Activated CD8-positive, alpha-beta T cell treated with anti-CD3 and anti-CD28 coated beads for 36 hours (primary cell): ENCODE measurements around the gene SLC22A6. TPM values are rescaled to one million over a fixed set of nuclear protein-coding genes. Genes with fewer than 3 reads are reported as not detected.

Experiments
- ATAC-seq: fragments of 200-7000 bp; cut with Tn5 transposase; one replicate; pipeline ENCODE4 v1.10.0; 2021; ENCODE audit warnings: mild to moderate bottlenecking, moderate library complexity
- CTCF ChIA-PET: fragments of 350-600 bp; sonication (Branson Sonifier 250); formaldehyde crosslinking; loops from one replicate; lab custom pipeline; 2021; ENCODE audit warnings: antibody characterized with exemption; lab: Charles Lee
- POLR2A ChIA-PET: fragments of 350-600 bp; sonication (Branson Sonifier 250); formaldehyde crosslinking; loops from one replicate; lab custom pipeline; 2021; ENCODE audit warnings: antibody characterized with exemption; lab: Charles Lee
- DNase-seq: peaks from one replicate; pipeline ENCODE4 v3.0.0-alpha.2; 2020
- H3K27ac Mint-ChIP-seq: one replicate; pipeline ENCODE4 v1.8.0; 2021; ENCODE audit warnings: mild to moderate bottlenecking, mixed read lengths
- H3K27me3 Mint-ChIP-seq: one replicate; pipeline ENCODE4 v1.8.0; 2021; ENCODE audit warnings: mixed read lengths
- H3K36me3 Mint-ChIP-seq: one replicate; pipeline ENCODE4 v1.8.0; 2021; ENCODE audit warnings: low read depth, mixed read lengths
- H3K4me1 Mint-ChIP-seq: one replicate; pipeline ENCODE4 v1.8.0; 2021; ENCODE audit warnings: low read depth, mixed read lengths
- H3K4me3 Mint-ChIP-seq: one replicate; pipeline ENCODE4 v1.8.0; 2021; ENCODE audit warnings: mild to moderate bottlenecking, moderate library complexity, mixed read lengths
- H3K9me3 Mint-ChIP-seq: one replicate; pipeline ENCODE4 v1.8.0; 2021; ENCODE audit warnings: mixed read lengths
- intact Hi-C: fragments of 100-400 bp; cut with micrococcal nuclease; formaldehyde crosslinking; loops from one replicate; pipeline ENCODE4 v1.10.0; 2022
- total RNA-seq, 2 experiments: library from RNA; stranded (reverse); gene quantifications; one replicate each; pipeline ENCODE4 v1.2.3, GENCODE V29; 2021
- TF ChIP-seq, protein P1 (sequence below): fragments of 200-600 bp; IDR thresholded peaks from one replicate; pipeline ENCODE4 v1.8.0; 2022; ENCODE audit warnings: antibody characterized with exemption, mild to moderate bottlenecking

SLC22A6 gene
- total RNA-seq, 2 experiments from 2014 or later: not detected

DNA sequence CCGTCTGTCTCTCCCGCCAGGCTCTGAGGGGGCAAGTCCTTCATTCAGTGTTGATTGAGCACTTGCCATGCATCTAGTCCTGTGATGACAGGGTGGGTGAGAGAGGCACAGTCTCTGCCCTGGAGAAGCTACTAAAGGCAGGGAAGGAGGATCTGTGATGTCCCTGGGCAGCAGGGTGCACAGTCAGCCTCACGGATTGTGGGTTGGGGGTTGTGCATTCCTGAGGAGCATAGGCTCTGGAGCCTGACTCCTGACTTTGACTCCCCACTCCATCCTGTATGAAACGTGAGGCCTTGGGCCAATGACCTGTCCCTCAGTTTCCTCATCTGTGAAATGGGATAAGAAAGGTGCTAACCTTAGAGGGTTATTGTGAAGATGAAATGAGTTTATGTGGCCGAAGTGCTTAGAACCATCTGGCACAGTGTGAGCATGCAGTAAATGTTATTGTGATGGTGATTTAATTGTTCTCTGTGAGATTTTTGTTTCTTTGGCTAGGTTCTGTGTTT is 26.2 kb upstream of the SLC22A6 start:
- TF ChIP-seq, protein P1, sequence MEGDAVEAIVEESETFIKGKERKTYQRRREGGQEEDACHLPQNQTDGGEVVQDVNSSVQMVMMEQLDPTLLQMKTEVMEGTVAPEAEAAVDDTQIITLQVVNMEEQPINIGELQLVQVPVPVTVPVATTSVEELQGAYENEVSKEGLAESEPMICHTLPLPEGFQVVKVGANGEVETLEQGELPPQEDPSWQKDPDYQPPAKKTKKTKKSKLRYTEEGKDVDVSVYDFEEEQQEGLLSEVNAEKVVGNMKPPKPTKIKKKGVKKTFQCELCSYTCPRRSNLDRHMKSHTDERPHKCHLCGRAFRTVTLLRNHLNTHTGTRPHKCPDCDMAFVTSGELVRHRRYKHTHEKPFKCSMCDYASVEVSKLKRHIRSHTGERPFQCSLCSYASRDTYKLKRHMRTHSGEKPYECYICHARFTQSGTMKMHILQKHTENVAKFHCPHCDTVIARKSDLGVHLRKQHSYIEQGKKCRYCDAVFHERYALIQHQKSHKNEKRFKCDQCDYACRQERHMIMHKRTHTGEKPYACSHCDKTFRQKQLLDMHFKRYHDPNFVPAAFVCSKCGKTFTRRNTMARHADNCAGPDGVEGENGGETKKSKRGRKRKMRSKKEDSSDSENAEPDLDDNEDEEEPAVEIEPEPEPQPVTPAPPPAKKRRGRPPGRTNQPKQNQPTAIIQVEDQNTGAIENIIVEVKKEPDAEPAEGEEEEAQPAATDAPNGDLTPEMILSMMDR: no peak
- H3K27me3 Mint-ChIP-seq: peaks cover 5% of the 10 kb centered on the region
- ChIA-PET CTCF (interaction anchor here (5.4 kb wide), 1 partner anchor 105 kb away, joined by 24 read pairs; no protein-coding TSS in a partner anchor), POLR2A (no interaction called here)
- DNase-seq (no peak), ATAC-seq (no peak)
- no peaks in the 10 kb centered on the region for H3K4me1 Mint-ChIP-seq
- no peaks in the 10 kb centered on the region for H3K9me3 Mint-ChIP-seq
- H3K27ac Mint-ChIP-seq: no peak overlapping the region
- no peak overlapping the region for H3K4me3 Mint-ChIP-seq
- H3K36me3 Mint-ChIP-seq: no peaks in the 10 kb centered on the region
- intact Hi-C loops: no loop called here

DNA sequence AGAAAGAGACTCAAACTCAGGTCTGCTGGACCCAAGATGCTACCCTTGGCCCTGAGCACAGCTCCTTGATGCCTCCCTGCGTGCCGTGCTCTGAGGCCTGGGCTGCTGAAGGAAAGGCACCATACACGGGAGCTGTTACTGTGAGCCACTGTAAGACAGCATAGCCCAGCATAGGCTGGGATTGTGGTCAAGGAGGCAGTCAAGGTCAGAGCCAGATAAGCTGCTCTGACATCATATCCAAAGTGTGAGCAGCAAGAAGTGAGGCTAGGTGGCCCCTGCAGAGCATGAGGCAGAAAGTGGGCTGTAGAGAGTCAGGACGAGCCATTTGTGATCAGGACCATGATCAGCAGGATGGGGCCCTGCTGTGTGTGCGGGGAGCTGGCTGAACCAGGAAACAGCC is 23.2 kb upstream of the SLC22A6 start:
- Mint-ChIP-seq H3K9me3 (no peaks in the 10 kb centered on the region), H3K27ac (no peak overlapping the region), H3K36me3 (no peaks in the 10 kb centered on the region), H3K27me3 (no peaks in the 10 kb centered on the region), H3K4me1 (no peaks in the 10 kb centered on the region), H3K4me3 (no peak overlapping the region)
- ATAC-seq (no peak), DNase-seq (no peak)
- TF ChIP-seq, protein P1: no peak
- intact Hi-C loops: no loop called here
- CTCF ChIA-PET: interaction anchor here (0.6 to 1.8 kb wide), 6 partner anchors 11 to 102 kb away, joined by 3 to 13 read pairs (median 3); no protein-coding TSS in a partner anchor
- POLR2A ChIA-PET: interaction anchor here (0.6 to 0.9 kb wide), 2 partner anchors 52 to 238 kb away, joined by 3 to 4 read pairs; no protein-coding TSS in a partner anchor

GRCh38 chr11:63001456-63001855 is 16.7 kb upstream of the SLC22A6 start:
- Mint-ChIP-seq H3K36me3 (no peaks in the 10 kb centered on the region), H3K9me3 (no peaks in the 10 kb centered on the region), H3K4me1 (no peaks in the 10 kb centered on the region), H3K27ac (no peak overlapping the region), H3K4me3 (no peak overlapping the region), H3K27me3 (peaks cover 3% of the 10 kb centered on the region)
- no peak for ATAC-seq
- no peak for DNase-seq
- POLR2A ChIA-PET: no interaction called here
- intact Hi-C loops: no loop called here
- TF ChIP-seq, protein P1: no peak
- CTCF ChIA-PET: interaction anchor here (1.0 to 1.2 kb wide), 3 partner anchors 21 to 94 kb away, joined by 3 read pairs; no protein-coding TSS in a partner anchor

- ChIA-PET POLR2A (interaction anchor here (0.5 kb wide), 1 partner anchor 148 kb away, joined by 3 read pairs; no protein-coding TSS in a partner anchor), CTCF (interaction anchor here (0.8 to 1.4 kb wide), 2 partner anchors 23 to 94 kb away, joined by 4 to 6 read pairs; no protein-coding TSS in a partner anchor)
- Mint-ChIP-seq H3K27ac (no peak overlapping the region), H3K27me3 (peaks cover 3% of the 10 kb centered on the region), H3K4me1 (no peaks in the 10 kb centered on the region), H3K9me3 (no peaks in the 10 kb centered on the region), H3K36me3 (no peaks in the 10 kb centered on the region), H3K4me3 (no peak overlapping the region)
- ATAC-seq (no peak), DNase-seq (no peak)
- intact Hi-C loops: no loop called here
- TF ChIP-seq, protein P1: no peak
These were observed 14.9 kb upstream of the SLC22A6 start for GRCh38 chr11:62999649-63000048.

- Mint-ChIP-seq H3K36me3 (no peaks in the 10 kb centered on the region), H3K9me3 (no peaks in the 10 kb centered on the region), H3K27ac (no peak overlapping the region), H3K27me3 (peaks cover 3% of the 10 kb centered on the region), H3K4me3 (no peak overlapping the region), H3K4me1 (no peaks in the 10 kb centered on the region)
- CTCF ChIA-PET: interaction anchor here (0.8 to 1.4 kb wide), 2 partner anchors 24 to 93 kb away, joined by 4 to 6 read pairs; no protein-coding TSS in a partner anchor
- intact Hi-C loops: no loop called here
- TF ChIP-seq, protein P1: no peak
- DNase-seq (no peak), ATAC-seq (no peak)
- POLR2A ChIA-PET: no interaction called here
These were observed 14.4 kb upstream of the SLC22A6 start for GRCh38 chr11:62999156-62999555.
